Measurements from ENCODE around the gene RAB3C.
A peak's percentile ranks its signal among the peaks of the same experiment; 100 is the strongest.

Gene RAB3C

GRCh38 chr5:58737671-58738070 is 154.8 kb downstream of the RAB3C start:
- no peak for DNase-seq

- DNase-seq, result no peak
Observed at GRCh38 chr5:58738336-58738735, 155.5 kb downstream of the RAB3C start.

- no peak for DNase-seq
Observed at GRCh38 chr5:58739051-58739450, 156.2 kb downstream of the RAB3C start.

DNA sequence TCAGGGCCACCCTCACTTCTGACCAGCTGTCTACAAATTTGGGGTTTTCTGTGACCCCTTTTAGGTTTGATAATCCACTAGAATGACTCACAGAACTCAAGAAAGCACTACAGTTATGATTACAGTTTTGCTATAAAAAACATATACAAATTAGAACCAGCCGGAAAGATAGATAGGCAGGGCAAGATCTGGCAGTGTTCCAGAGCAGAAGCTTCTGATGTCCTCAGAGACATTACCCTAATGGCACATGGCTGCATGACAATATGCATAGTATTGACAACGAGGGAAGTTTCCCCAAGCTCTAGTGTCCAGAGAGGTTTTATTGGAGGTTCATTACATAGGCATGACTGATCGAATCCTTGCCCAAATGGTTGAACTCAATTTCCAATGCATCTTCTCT is 158.1 kb downstream of the RAB3C start:
- DNase-seq, result no peak

DNA sequence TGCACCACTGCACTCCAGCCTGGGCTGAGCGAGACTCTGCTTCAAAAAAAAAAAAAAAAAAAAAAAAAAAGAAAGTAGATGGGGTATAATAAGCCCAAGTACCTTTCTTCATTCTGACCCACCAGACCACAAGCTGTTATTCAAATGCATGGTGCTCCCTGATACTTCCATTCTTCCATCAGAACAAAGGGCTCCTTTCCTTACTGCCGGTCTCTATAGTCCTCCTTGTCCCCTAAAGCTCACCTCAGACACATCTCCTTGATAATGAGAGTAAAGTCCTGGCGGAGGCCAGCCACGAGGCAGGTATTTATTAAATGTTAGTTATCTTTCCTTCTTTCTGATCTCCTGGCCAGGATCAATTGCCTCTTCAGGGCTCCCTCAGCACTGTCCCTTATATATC is 162.5 kb downstream of the RAB3C start:
- no peak for DNase-seq

- no peak for DNase-seq
Observed at GRCh38 chr5:58746321-58746720, 163.4 kb downstream of the RAB3C start.

DNA sequence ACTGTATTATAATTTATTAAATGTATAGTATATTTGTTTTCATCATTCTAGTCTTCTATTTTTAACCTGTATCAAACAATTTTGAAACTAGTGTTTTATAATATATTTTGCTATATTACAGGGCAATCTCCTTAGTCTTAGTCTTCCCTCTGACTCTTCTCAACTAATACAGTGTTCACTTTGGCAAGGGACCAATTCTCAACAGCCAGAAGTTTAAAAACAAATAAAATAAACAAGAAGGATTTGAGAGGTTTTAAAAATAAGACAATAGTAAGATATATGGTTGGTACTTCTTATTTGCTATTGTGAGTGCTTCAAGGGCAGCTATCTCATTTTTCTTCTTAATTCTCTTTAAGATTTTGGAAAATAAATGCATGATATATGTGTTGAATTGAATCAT is 167.2 kb downstream of the RAB3C start:
- DNase-seq, result no peak

DNA sequence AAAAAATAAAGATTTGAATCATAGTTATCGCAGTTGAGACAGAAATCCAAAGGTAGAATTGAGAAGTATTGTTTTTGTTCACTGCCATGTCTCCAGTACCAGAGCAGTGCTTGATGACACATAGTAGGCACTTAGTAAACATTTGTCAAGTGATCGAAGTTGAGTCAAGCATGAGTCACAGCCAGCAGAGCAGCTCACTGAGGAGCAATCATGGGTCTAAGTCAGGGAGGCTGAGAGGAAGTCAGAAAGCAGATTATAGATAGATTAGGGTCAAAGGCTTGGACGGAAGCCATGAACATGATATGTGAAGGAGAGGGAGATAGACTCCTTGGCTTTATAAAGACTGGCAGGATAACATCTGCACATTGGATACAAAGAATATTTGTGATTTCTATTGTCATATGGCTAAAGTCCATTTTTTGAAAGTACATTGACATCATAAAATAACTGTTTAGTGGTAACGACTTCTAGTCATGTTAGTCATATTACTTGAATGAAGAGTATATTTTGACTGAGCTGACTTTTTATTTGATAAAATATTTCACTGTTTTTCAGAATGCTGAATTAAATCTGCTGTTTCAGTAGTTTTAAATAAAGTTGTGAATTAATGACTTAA is 168.5 kb downstream of the RAB3C start:
- DNase-seq, result no peak

GRCh38 chr5:58752104-58752503 is 169.2 kb downstream of the RAB3C start:
- DNase-seq, result no peak

GRCh38 chr5:58753446-58753845 is 170.6 kb downstream of the RAB3C start:
- no peak for DNase-seq

GRCh38 chr5:58754250-58754649 is 171.4 kb downstream of the RAB3C start:
- DNase-seq, result no peak

DNA sequence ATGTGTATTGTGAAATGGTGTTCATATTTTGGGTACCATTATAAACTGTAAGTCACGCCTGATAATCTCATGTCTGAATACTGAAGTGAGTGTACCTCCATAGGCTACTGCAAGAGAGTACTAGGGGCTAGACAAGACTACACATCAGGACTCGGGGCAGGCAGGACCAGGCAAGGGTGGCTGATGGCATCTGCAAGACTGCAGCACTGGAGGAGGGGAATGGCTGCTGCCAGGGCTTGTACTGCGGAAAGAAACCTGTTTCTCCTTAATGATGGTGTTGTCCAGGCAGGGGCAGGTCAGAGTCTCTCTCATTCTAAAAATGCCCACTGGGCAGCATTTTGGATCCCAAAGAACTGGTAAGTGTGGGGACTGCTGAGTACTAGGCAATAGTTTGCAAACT is 172.5 kb downstream of the RAB3C start:
- no peak for DNase-seq

DNA sequence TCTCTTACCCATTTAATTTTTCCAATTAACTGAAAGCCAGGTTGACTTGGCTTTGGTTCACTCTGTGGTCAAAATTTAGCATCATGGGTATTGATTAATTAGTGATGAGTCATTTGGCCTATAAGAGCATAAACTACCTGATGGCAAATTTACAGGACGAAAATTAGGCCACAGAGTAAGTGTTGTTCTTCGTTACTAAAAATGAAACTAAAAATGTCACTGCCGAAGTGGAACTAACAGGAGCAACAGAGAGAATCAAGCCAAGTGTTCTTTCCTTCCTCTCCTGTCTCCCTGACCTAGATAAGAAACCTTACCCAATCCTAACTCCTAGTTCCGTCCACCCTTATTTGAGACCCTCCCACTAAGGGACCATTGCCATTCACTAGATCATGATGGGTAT is 176.9 kb downstream of the RAB3C start:
- peak; percentile 34 to 38 for DNase-seq

DNA sequence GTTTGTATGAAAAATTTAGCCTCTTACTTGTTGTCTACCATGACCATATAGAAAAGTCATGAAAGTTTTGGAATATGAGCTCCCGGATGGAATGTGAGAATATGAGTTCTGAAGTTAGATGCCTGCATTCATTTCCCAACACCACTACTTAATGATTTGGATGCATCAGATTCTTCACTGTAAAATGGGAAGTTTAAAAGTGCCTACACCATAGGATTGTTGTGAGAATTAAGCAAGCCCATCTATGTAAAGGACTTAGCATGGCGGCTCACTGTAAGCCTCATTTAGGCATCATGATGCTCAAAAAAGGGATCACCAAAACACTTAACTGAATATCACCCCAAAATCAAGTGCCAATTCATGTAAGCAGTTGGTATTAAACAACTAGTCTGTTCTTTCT is 177.3 kb downstream of the RAB3C start:
- peak; percentile 8 to 35 for DNase-seq

GRCh38 chr5:58761407-58761806 is 178.5 kb downstream of the RAB3C start:
- DNase-seq, result no peak

GRCh38 chr5:58763390-58763789 is 180.5 kb downstream of the RAB3C start:
- DNase-seq, result no peak

DNA sequence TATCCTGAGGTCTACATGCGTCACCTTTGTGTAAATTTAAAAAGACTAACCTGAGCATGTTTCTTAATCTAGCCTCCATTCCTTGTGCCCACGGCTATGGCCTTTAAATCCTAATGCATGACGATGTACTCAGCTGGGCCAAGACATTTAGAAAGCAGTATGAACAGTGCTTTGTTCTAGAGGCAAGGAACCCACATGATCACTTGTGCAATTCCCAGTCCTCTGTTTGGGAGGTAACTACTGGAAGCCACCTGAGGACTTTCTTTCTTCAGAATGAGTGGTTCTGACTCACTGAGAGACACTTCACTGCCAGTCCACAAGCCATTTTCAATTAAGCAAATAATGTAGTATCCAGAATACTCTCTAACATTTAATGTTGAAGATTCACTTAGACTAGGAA is 181.3 kb downstream of the RAB3C start:
- DNase-seq, result no peak

DNA sequence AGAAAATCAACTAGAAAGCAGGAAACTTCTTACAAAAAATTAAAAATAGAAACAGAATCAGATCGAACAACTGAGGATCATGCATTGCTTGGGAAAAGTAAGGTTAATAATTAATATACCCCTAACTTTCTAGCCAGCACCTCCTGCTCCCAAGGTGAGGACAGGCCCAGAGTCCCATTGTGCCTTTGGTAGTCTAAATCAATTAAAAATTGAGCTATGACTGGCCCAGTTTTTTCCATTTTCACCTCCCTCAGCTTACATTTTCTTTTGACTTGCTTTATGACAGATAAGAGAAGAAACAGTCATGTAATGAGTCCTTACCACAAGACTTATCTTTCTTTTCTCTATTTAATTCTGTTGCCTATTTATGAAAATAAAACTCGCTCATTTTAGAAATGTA is 182.2 kb downstream of the RAB3C start:
- no peak for DNase-seq

GRCh38 chr5:58767104-58767503 is 184.2 kb downstream of the RAB3C start:
- DNase-seq, result no peak

DNA sequence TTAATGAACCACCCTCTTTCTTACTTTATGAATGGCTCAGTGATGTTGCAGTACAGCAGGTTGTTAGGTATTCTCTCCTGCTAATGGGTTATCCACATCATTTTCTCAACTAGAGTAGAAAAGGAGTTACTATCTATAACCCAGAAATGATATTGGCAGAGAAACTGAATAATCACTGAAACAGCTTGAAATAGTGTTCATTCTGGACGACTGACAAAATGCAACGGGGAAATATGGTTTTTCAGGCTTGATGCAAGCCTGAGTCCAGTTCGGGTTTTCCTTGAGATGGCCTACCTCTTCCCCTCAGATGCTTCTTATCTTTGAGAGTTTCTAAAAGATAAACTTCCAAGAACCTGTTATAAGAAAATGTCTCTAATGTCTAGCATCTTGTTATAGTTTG is 187.3 kb downstream of the RAB3C start:
- DNase-seq, result no peak

GRCh38 chr5:58771796-58772195 is 188.9 kb downstream of the RAB3C start:
- DNase-seq, result no peak

DNA sequence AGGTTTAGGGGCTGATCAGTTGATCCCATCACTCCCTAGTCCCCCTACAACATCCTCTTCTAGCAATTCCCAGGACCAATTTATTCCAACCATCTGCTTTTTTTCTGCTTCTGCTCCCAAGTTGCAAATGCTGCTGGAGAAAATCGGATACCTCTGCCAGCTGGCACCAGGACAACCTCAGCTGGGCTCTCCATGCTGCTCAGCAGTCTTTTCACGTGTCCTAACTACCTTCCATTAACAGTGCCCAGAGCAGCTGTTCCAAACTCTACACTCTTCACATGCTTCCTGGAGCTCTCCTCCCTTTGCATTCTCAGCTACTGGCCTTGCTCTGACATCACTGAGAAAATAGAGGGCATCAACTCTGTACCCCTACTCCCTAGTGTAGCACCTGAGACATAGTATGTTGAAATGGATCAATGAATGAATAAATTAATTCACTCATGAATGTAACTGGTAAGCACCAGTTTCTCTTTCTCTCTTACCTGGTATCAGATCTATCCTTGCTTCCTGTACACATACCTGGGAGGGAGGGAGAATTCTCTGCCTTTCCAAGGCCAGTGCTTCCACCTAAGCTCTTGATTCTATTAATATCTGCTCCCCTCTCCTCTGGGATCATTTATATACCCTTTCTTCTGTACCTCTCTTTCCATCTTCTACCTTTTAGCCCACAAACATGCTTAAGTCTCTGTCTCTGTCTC is 191.0 kb downstream of the RAB3C start:
- DNase-seq, result no peak

GRCh38 chr5:58774937-58775336 is 192.1 kb downstream of the RAB3C start:
- no peak for DNase-seq

- no peak for DNase-seq
Observed at GRCh38 chr5:58775701-58776262, 192.9 kb downstream of the RAB3C start.

DNA sequence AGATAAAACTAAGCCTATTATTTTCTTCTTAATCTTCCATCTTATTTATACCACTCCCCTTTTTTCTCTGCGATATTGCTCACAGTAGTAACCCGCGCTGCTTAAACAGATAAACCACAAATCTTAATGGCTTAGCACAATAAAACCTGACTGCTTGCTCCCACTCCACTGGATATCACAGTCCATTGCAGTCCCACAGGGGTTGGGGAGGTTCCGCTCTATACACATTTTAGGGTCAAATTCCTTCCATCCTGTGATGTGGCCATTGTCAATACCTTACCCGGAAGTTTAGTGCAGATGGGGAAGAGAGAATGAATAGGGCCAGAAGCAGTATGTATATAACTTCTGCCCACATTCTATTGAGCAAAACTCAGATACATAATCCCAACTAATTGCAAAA is 193.7 kb downstream of the RAB3C start:
- no peak for DNase-seq

All from AML-193 (cell line).